Measurements from ENCODE around the gene ERN1.

ERN1 gene

GRCh38 chr17:64084086-64084939, 45.6 kb downstream of the ERN1 start:
- DNase-seq (ENCODE audit: low read depth, low spot score), result no peak

DNA sequence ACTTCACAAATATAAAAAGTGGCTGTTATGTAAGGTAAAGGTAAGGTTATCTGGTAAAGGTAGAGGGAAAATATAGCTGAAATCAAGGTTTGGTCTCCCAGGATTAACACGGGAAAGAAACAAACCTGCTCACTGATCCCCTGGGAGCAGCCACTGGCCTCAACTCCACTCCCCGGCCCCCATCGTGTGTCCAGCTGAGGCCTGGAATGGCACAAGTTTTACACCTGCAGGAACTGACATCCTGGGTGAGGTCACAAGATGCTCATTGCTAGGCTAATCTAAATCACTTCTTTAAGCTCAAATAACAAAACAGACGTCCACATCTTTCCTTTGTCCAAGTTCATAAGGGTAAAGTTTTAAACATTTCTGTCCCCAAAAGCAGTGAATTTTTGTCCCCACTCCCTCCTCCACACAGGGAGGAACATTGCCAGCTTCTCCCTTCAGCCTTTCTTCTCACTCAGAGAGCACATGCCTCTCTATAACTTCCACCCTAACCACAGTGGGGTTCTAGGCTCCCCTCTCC, 46.3 kb downstream of the ERN1 start:
- no peak for DNase-seq (ENCODE audit: low read depth, low spot score)

DNA sequence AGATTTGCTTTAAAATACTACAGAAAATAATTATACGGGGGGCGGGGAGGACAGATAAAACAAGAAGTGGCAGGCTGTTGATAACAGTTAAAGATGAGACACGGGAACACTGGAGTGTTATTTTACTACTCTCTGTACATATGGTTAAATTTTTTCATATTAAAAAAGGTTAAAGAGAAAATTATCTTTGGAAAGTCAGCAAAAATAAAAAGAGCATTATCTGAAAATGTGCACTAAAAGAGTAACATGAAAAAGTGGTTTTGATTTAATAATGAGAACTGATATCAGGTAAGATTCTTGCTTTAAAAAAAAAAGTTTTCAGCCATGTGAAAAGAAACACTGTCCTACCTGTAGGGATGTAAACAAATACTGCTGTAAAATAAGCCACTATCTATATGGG, 46.9 kb downstream of the ERN1 start:
- no peak for DNase-seq (ENCODE audit: low read depth, low spot score)

DNA sequence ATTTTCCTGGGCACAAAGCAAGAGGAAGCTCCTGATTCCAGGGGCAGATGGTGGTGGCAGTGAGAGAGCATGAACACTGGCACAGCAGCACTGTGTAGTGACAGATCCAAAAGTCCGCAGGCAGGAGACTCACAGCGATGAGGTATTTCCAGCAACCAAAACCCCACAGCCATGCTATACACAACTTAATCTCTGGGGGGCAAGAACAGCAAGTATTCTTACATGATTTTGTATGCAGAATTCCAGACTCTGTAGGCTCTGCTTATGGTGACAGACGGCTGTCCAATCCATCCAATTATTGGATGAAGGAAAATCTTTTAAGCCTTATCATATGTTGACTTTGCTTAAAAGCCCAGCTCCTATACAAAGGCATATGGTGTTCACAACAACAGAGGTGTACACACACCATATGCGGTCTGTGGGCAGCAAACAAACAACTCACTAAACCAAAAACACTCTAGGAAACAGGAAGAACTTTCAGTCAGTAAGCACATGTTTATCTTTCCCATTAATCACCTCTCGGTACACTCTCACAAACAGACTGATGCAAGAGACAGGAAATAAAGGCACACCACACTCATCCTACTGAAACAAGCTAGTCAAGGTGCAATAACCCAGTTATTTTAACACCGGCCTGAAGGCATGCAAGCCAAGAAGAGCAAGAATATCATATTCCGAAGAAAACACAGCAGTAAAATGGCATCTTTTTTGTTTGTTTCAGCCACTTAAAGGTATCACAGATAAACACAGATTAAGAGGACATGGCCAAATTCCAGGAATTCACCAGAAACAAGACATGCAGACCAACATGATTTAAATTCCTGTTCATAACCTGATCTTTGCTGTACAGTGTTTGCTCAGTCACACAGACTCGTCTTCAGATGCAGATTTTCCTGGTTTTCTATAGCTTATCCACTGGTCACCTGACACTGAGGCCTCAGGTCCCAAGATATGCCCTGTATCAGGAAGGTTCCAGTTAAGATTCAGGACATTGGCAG, 47.8 kb downstream of the ERN1 start:
- DNase-seq (ENCODE audit: low read depth, low spot score), result no peak

DNA sequence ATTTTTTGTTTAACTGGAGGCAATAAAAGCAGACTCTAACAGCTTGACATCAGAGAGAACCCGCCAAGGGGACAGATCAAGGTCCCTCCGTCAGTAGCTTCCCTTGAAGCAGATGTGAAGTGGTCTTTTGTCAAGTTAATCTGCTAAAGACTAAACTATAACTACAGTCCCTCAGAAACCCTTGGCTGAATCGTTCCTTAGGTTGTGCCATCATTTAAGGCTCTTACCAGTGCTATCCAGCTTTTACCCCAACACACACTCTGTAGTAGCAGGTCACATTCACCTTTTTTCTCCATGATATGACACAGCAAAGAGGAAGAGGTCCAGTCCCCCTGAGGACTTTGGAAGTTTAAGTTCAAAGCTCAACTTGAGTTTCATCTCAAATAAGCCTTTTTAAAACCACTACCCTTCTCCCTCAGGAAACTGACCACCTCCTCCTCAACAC, 49.7 kb downstream of the ERN1 start:
- DNase-seq (ENCODE audit: low read depth, low spot score), result no peak

GRCh38 chr17:64077379-64077778, 52.6 kb downstream of the ERN1 start:
- no peak for DNase-seq (ENCODE audit: low read depth, low spot score)

- no peak for DNase-seq (ENCODE audit: low read depth, low spot score)
Measured at GRCh38 chr17:64075913-64076312, 54.0 kb downstream of the ERN1 start.

DNA sequence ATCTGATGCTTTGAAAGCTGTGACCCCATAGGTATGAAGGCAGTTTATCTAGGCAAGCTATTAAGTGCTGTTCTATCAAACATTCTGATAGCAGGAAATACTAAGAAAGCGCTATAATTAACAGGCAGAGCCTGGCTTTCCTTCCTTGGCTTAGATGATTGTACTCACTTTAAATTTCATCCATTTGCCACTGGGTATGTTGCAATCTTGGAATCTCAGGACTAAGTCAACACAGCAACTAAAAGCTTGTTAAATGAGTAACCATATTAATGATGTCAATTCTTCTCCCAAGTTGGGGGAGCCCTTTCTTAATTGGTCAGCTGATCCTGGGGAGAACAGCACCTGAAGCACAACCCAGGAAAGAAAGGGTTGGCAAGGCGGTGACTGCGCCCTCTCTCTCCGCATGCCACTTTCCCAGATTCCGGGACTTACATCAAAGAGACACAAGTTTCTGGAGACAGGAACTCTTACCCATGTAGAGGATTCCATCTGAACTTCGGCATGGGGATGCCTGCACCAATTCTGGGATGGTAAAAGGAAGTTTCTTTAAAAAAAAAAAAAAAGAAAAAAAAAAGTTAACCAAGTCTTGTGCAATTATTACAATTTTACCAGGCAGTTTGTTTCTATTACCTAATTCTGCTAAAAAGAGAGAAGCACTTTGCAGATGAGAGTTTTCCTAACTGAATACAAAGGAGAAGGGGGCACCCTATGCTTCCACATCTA, 55.1 kb downstream of the ERN1 start:
- DNase-seq (ENCODE audit: low read depth, low spot score), result no peak

DNA sequence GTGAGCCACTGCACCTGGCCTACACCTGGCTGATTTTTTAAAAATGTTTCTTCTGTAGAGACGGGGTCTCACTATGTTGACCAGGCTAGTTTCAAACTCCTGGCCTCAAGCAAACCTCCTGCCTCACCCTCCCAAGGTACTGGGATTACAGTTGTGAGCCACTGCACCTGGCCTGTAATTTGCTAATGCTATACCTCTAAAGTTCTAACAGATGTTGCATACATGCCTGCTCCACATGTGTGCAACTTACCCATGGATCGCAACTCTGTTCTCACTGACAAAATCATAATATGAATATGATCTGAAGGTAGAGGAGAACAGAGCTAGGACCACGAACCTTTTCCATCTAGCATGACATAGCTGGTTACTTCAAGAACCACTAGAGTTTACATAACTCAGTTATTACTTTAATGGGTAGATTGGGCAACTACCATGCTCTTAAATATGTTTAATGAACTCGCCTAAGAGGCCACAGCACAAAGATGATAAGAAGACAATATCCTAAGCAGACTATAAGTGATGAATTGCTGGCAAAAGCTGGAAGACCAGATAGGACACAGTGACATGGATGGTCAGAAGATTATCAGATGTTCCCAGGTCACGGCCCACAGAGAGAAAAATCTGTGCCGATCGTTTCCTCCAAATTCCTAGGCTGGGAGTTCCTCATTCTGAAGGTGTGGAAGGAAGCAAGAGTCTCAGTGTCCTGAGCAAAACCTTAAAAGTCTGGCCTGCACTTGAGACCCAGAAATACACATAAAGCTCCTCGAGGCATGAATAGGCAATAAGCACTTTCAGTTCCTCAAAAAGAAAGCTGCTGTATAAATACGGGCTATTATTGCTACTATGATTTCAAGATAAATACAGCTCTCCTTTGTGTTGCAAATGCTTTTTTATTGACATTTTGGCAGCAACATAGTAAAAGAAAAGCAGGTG, 55.9 kb downstream of the ERN1 start:
- DNase-seq (ENCODE audit: low read depth, low spot score), result no peak

GRCh38 chr17:64071111-64071510, 58.8 kb downstream of the ERN1 start:
- no peak for DNase-seq (ENCODE audit: low read depth, low spot score)

DNA sequence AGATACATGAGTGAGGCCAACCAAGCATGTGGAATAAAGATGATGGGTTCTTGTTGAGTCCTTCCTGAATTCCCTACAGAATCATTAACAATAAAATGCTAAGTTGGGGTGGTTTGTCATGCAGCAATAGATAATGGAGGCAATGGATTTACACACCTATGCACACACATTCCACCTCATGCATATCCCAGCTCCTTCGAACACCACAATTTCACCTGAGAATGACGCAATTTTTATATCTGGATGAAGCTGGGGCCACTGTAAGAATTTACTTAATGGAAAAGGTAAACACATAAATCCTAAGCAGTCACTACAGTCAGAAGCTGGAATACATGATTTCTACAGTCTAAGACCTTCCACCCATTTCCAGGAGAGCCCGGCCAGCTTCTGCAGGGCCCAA, 59.7 kb downstream of the ERN1 start:
- no peak for DNase-seq (ENCODE audit: low read depth, low spot score)

DNA sequence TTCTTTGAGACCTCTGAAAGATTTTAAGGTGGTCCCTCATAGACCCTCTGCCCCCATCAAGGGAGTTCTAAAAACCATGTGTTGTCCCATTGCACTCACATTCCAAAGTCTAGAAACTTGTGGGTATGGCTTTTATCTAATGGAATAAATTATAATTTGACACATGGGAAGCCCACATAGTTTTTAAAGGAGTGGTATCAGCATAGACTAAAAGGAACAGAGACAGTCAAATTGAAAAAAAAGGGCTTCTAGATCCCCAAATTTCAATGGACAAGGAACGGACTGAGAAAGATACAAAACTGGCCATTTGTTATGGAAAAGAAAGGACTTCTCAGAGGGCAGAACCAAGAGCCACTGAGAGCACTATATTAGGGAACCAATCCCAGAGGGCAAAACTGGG, 60.8 kb downstream of the ERN1 start:
- DNase-seq (ENCODE audit: low read depth, low spot score), result no peak

DNA sequence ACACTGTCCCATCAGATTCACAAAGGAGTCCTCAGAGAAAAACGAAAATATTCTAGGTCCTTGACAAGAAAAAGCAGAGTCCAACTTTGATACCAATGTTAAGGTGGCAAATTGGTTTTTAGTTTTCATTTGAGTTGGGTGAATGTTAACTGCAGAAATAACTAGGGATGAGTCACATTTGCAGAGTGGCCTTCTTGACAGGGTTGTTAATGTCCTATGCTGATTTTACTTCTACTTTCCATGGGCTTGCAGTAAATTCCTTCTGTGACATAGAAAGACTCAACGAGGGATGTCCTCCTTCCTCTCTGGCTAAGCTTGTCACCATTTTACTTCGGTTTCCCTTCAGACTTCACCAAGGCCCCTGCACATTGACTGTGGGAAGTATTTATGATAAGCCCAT, 62.3 kb downstream of the ERN1 start:
- DNase-seq (ENCODE audit: low read depth, low spot score), result no peak

DNA sequence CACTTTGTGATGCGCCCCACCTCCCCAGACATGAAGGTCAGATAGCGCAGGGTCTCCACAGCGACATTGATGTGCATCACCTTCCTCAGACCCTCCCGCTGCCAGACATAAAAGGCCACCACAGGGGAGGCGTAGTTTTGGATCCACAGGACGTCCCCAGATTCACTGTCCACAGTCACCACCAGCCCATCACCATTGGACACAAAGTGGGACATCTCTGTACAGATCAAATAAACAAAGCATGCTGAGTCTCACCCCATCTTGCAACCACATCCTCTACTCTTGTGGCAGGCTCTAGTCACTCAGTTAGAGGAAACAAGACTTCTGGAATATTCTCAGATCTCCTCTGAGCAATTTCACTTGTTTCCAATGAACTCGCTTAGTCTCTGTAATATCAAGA, 63.2 kb downstream of the ERN1 start:
- no peak for DNase-seq (ENCODE audit: low read depth, low spot score)

- no peak for DNase-seq (ENCODE audit: low read depth, low spot score)
Measured at GRCh38 chr17:64065161-64065560, 64.8 kb downstream of the ERN1 start.

GRCh38 chr17:64064331-64064730, 65.6 kb downstream of the ERN1 start:
- DNase-seq (ENCODE audit: low read depth, low spot score), result no peak

GRCh38 chr17:64063766-64064224, 66.1 kb downstream of the ERN1 start:
- DNase-seq (ENCODE audit: low read depth, low spot score), result no peak

DNA sequence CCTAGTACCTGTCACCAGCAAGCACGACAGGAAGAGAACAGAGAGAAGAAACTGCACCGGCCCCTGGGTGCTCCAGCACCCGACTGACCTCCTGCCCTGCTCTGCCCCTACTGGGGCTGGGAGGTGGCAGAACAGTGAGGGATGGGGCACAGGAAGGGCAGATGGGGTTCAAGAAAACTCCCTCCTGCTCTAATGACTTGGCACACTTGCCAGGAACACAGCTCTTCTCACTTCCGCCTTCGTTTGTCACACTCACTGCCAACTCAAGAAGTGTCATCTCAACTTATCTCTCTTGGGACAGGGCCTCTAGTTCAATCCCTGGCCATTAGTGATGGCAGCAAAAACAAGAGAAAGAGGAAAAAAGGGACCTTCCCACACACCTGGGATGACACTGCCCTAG, 66.9 kb downstream of the ERN1 start:
- DNase-seq (ENCODE audit: low read depth, low spot score), result no peak

- DNase-seq (ENCODE audit: low read depth, low spot score), result no peak
Measured at GRCh38 chr17:64061178-64061898, 68.6 kb downstream of the ERN1 start.

DNA sequence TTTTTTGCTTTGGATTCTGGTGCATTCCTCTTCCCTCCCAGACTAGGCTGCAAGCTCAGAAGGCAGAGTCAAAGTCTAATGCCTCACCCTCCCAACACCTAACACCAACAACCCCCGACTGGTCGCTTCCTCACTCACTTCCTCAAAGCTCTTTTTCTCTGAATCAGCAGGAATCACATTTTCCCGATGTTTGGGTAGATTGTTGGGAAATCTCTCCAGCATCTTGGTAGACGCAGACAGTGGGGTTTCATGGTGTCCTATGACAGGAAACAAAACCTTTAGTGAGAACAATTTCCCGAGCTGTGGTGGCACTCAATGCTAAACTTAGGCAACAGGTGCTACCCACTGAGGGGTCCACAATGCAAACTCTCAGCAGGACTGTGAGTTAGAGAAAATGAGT, 69.6 kb downstream of the ERN1 start:
- no peak for DNase-seq (ENCODE audit: low read depth, low spot score)
